ENCODE measurements around the gene DCDC2B. TPM values are rescaled to one million over a fixed set of nuclear protein-coding genes. Genes with fewer than 3 reads are reported as not detected.
"Not testable (repeated sequence)": the region's sequence is repeated elsewhere in the genome, so short reads cannot be mapped to it uniquely, and the experiment has no call there.

Gene DCDC2B
- polyA plus RNA-seq (2011; rRNA removed), result not detected in 2 replicates
- polyA minus RNA-seq (2011; rRNA and poly(A)+ RNA removed), result 0.09 TPM in 1 of 2 replicates, not detected in the other

DNA sequence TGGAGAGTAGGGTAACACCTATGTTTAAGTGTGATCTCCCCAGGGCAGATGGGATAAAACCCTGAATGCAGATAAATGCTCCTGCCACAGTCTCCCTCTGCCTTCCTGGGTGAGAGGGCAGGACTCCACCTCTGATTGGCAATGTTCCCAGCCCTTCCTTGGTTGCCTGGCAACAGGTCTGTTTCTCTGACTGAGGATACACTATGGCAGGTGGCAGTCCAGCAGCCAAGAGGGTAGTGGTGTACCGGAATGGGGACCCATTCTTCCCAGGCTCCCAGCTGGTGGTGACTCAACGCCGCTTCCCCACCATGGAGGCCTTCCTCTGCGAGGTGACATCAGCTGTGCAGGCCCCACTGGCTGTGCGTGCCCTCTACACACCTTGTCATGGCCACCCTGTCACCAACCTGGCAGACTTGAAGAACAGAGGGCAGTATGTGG is at the start of gene DCDC2B:
DCDC2B (plus strand) TSS at position 199 of the 438 bp plus-strand sequence; CDS start at position 204, 5 bp downstream.
- H3K27ac ChIP-seq (ENCODE audit: low read depth, low read length), result no peak within 1 kb of the TSS
- POLR2A ChIA-PET, result interaction anchor here (1.0 kb wide), 1 partner anchor 27 kb away, joined by 3 read pairs; no protein-coding TSS in a partner anchor
- CTCF ChIA-PET, result interaction anchor here (0.6 kb wide), 1 partner anchor 162 kb away, joined by 4 read pairs; no protein-coding TSS in a partner anchor

GRCh38 chr1:32159189-32159588 is 49.7 kb upstream of the DCDC2B start:
- TF ChIP-seq CTCF (IDR thresholded peaks at IDR 0.05; ENCODE audit: low read depth, low read length), result no peak
- Histone ChIP-seq H3K9me3 (ENCODE audit: control insufficient read depth, insufficient read depth, low read length) (no peaks in the 10 kb centered on the region), H3K4me3 (ENCODE audit: low read depth, low read length) (no peak overlapping the region), H3K27me3 (ENCODE audit: control insufficient read depth, insufficient read depth, low read length) (no peaks in the 10 kb centered on the region), H3K27ac (ENCODE audit: low read depth, low read length) (no peak overlapping the region)
- POLR2A ChIA-PET, result no interaction called here
- CTCF ChIA-PET, result no interaction called here
- no peak for DNase-seq (ENCODE audit: low read depth, low spot score)

More for the DNA sequence above, at the start of gene DCDC2B:
- no peak within 1 kb of the TSS for H3K4me3 ChIP-seq (ENCODE audit: low read depth, low read length)
- TF ChIP-seq CTCF (IDR thresholded peaks at IDR 0.05; ENCODE audit: low read depth, low read length), result no peak
- DNase-seq (ENCODE audit: low read depth, low spot score), result no peak
- no peaks in the 10 kb centered on the region for H3K27me3 ChIP-seq (ENCODE audit: control insufficient read depth, insufficient read depth, low read length)
- H3K9me3 ChIP-seq (ENCODE audit: control insufficient read depth, insufficient read depth, low read length), result no peaks in the 10 kb centered on the region; the same call in 1 of the 2 replicates

- ChIA-PET POLR2A (no interaction called here), CTCF (interaction anchor here (0.8 kb wide), 1 partner anchor 250 kb away, joined by 3 read pairs; no protein-coding TSS in a partner anchor)
- Histone ChIP-seq H3K27me3 (ENCODE audit: control insufficient read depth, insufficient read depth, low read length) (no peaks in the 10 kb centered on the region), H3K27ac (ENCODE audit: low read depth, low read length) (no peak overlapping the region), H3K9me3 (ENCODE audit: control insufficient read depth, insufficient read depth, low read length) (no peaks in the 10 kb centered on the region), H3K4me3 (ENCODE audit: low read depth, low read length) (no peak overlapping the region)
- no peak for DNase-seq (ENCODE audit: low read depth, low spot score)
- TF ChIP-seq CTCF (IDR thresholded peaks at IDR 0.05; ENCODE audit: low read depth, low read length), result no peak
These were observed 45.5 kb upstream of the DCDC2B start for GRCh38 chr1:32163405-32163804.

- CTCF ChIA-PET, result interaction anchor here (0.7 kb wide), 1 partner anchor 21 kb away, joined by 8 read pairs; no protein-coding TSS in a partner anchor
- H3K27ac ChIP-seq (ENCODE audit: low read depth, low read length); DNase-seq (ENCODE audit: low read depth, low spot score); POLR2A ChIA-PET; H3K27me3 ChIP-seq (ENCODE audit: control insufficient read depth, insufficient read depth, low read length); H3K4me3 ChIP-seq (ENCODE audit: low read depth, low read length); H3K9me3 ChIP-seq (ENCODE audit: control insufficient read depth, insufficient read depth, low read length): not testable (repeated sequence)
These were observed 43.3 kb upstream of the DCDC2B start for GRCh38 chr1:32165633-32166032.

GRCh38 chr1:32170991-32171390 is 37.9 kb upstream of the DCDC2B start:
- no peaks in the 10 kb centered on the region for H3K27me3 ChIP-seq (ENCODE audit: control insufficient read depth, insufficient read depth, low read length)
- DNase-seq (ENCODE audit: low read depth, low spot score), result no peak
- ChIA-PET POLR2A (no interaction called here), CTCF (no interaction called here)
- no peaks in the 10 kb centered on the region for H3K9me3 ChIP-seq (ENCODE audit: control insufficient read depth, insufficient read depth, low read length)
- no peak for TF ChIP-seq CTCF (IDR thresholded peaks at IDR 0.05; ENCODE audit: low read depth, low read length)
- no peak overlapping the region for H3K27ac ChIP-seq (ENCODE audit: low read depth, low read length)
- no peak overlapping the region for H3K4me3 ChIP-seq (ENCODE audit: low read depth, low read length)
